ENCODE results near the gene EBF4. TPM values are rescaled to one million over a fixed set of nuclear protein-coding genes. Genes with fewer than 3 reads are reported as not detected.

EBF4 gene
- total RNA-seq, 4 donors from 2014 or later: 24.2 to 55.8 (median 42.4) TPM

DNA sequence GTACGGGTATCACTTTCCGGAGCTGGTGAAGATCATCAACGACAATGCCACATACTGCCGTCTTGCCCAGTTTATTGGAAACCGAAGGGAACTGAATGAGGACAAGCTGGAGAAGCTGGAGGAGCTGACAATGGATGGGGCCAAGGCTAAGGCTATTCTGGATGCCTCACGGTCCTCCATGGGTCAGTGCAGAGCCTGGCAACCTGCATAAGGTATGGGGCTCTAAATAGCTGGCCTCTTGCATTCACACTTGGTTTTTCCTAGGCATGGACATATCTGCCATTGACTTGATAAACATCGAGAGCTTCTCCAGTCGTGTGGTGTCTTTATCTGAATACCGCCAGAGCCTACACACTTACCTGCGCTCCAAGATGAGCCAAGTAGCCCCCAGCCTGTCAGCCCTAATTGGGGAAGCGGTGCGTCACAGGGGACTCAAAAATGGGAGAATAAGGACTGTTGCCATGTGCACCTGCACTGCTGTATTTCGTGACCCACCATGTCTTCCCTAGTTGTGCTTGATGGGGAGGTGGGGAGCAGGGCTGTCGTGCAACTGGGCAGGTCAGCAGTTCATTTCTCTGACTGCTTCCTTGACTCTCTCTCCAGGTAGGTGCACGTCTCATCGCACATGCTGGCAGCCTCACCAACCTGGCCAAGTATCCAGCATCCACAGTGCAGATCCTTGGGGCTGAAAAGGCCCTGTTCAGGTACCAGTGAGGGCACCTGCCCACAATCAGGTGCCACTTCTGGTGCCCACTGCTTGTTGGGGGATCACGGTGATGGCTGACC is 37.1 kb upstream of the EBF4 start:
- Histone ChIP-seq H3K4me3 (replicated peaks in 1 of 3) (no peak overlapping the region), H3K27ac (no peak overlapping the region), H3K4me1 (peaks cover 9 to 14% of the 10 kb centered on the region in 2 donors), H3K9me3 (no peaks in the 10 kb centered on the region), H3K36me3 (peaks cover 60 to 66% of the 10 kb centered on the region in 2 donors), H3K27me3 (no peaks in the 10 kb centered on the region)
- intact Hi-C loops (cut with DNase I): no loop called here
- no peak for TF ChIP-seq POLR2A (IDR thresholded peaks at IDR 0.05)
- TF ChIP-seq, protein P1, sequence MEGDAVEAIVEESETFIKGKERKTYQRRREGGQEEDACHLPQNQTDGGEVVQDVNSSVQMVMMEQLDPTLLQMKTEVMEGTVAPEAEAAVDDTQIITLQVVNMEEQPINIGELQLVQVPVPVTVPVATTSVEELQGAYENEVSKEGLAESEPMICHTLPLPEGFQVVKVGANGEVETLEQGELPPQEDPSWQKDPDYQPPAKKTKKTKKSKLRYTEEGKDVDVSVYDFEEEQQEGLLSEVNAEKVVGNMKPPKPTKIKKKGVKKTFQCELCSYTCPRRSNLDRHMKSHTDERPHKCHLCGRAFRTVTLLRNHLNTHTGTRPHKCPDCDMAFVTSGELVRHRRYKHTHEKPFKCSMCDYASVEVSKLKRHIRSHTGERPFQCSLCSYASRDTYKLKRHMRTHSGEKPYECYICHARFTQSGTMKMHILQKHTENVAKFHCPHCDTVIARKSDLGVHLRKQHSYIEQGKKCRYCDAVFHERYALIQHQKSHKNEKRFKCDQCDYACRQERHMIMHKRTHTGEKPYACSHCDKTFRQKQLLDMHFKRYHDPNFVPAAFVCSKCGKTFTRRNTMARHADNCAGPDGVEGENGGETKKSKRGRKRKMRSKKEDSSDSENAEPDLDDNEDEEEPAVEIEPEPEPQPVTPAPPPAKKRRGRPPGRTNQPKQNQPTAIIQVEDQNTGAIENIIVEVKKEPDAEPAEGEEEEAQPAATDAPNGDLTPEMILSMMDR (IDR thresholded peaks at IDR 0.05): no peak
- no peak for DNase-seq
- WGBS, 2 donors: 94% methylated on average over 17 of the region's 17 CpGs

DNA sequence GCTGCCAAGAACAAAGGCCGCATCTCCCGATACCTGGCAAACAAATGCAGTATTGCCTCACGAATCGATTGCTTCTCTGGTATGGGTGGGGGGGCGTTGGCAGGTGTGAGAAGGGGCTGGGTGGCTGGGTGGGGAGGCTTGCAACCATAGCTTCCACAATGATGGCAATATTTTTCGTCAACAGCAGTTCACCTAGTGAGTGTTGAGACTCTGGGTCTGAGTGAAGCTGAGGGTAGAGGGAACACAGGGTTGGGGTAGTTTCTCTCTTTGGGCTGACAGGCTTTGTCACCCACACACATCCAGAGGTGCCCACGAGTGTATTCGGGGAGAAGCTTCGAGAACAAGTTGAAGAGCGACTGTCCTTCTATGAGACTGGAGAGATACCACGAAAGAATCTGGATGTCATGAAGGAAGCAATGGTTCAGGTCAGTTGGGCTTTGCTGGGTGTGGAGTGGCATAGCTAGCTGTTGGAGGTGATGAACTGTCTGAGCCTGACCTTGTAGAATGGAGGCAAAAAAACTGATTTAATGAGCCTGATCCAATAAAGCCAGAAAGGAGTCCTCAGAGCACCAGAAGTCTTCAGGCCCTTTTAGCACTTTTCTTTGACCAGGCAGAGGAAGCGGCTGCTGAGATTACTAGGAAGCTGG is 36.0 kb upstream of the EBF4 start:
- Histone ChIP-seq H3K27me3 (no peaks in the 10 kb centered on the region), H3K4me1 (peaks cover 9 to 10% of the 10 kb centered on the region in 2 donors), H3K27ac (no peak overlapping the region), H3K9me3 (no peaks in the 10 kb centered on the region), H3K4me3 (replicated peaks in 1 of 3) (no peak overlapping the region), H3K36me3 (peaks cover 67 to 73% of the 10 kb centered on the region in 2 donors)
- no peak for DNase-seq
- intact Hi-C loops (cut with DNase I): no loop called here
- TF ChIP-seq POLR2A (IDR thresholded peaks at IDR 0.05): no peak
- TF ChIP-seq, protein P1 (IDR thresholded peaks at IDR 0.05): no peak
- 93% methylated on average over 12 of the region's 12 CpGs for WGBS, 2 donors

DNA sequence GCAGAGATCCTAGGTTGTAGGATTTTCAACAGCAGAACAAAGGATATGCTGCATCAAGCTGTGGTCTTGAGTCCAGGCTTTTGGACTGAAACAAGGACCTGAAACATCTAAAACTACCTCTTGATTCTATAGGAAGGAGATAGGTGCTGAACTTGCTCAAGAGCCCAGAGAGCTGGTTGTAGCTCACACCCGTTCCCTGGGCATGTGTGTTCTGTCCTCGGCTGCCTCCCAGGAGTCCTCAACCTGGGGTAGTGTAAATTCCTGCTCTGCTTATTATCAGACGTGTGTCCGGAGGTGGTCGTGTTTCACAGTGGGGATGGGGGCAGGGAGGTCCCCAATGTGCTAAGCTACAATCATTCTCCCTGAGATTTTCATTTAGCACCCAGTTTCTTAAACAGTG is 35.3 kb upstream of the EBF4 start:
- intact Hi-C loops (cut with DNase I): no loop called here
- no peak for TF ChIP-seq POLR2A (IDR thresholded peaks at IDR 0.05)
- TF ChIP-seq, protein P1 (IDR thresholded peaks at IDR 0.05): no peak
- peaks cover 67 to 73% of the 10 kb centered on the region in 2 donors for H3K36me3 ChIP-seq
- peaks cover 9 to 10% of the 10 kb centered on the region in 2 donors for H3K4me1 ChIP-seq
- WGBS, 2 donors: 69 to 80% methylated on average over 5 of the region's 5 CpGs
- no peak for DNase-seq
- H3K27ac ChIP-seq: no peak overlapping the region
- no peaks in the 10 kb centered on the region for H3K9me3 ChIP-seq
- H3K4me3 ChIP-seq (replicated peaks in 1 of 3): no peak overlapping the region
- H3K27me3 ChIP-seq: no peaks in the 10 kb centered on the region

DNA sequence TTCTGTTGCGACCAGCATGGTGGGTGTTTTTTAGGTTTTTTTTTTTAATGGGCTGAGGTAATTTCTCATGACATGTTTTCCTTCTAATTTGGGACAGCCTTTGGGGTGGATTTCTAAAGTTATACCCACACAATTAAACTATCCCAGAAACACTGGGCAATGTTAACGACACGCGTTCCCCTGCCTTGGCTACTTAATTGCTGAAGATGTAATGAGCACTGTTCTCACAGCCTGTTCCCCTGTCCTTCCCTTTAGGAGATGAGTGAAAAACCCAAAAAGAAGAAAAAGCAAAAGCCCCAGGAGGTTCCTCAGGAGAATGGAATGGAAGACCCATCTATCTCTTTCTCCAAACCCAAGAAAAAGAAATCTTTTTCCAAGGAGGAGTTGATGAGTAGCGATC is 34.9 kb upstream of the EBF4 start:
- Histone ChIP-seq H3K4me3 (replicated peaks in 1 of 3) (no peak overlapping the region), H3K36me3 (peaks cover 67 to 73% of the 10 kb centered on the region in 2 donors), H3K9me3 (no peaks in the 10 kb centered on the region), H3K4me1 (peaks cover 9 to 10% of the 10 kb centered on the region in 2 donors), H3K27ac (no peak overlapping the region), H3K27me3 (no peaks in the 10 kb centered on the region)
- TF ChIP-seq, protein P1 (IDR thresholded peaks at IDR 0.05): no peak
- no peak for TF ChIP-seq POLR2A (IDR thresholded peaks at IDR 0.05)
- intact Hi-C loops (cut with DNase I): no loop called here
- DNase-seq: no peak
- WGBS, 2 donors: 82 to 87% methylated on average over 5 of the region's 5 CpGs
